ENCODE data around the gene NUBP2. TPM values are rescaled to one million over a fixed set of nuclear protein-coding genes. Genes with fewer than 3 reads are reported as not detected.

The NUBP2 gene
- total RNA-seq, 1 experiment from 2014 or later: 103 TPM

GRCh38 chr16:1757714-1758461, 24.9 kb upstream of the NUBP2 start (continued):
- no peak for TF ChIP-seq TCF7L2 (IDR thresholded peaks at IDR 0.05; ENCODE audit: borderline replicate concordance, extremely low read depth, insufficient read depth, insufficient read length)
- TF ChIP-seq POLR2AphosphoS5 (IDR thresholded peaks at IDR 0.05; ENCODE audit: low read depth, low read length): no peak
- TF ChIP-seq SP1 (IDR thresholded peaks at IDR 0.05; ENCODE audit: low read depth): no peak
- TF ChIP-seq JUND (IDR thresholded peaks at IDR 0.05): no peak
- no peak for TF ChIP-seq CEBPB (IDR thresholded peaks at IDR 0.05; ENCODE audit: low read depth)
- TF ChIP-seq MAX (IDR thresholded peaks at IDR 0.05): no peak
- TF ChIP-seq EZH2 (IDR thresholded peaks at IDR 0.05): no peak

- H3K4me1 ChIP-seq (ENCODE audit: control insufficient read depth in 1 of 2, insufficient read depth in 2 of 2, low read length in 2 of 2): peaks cover 8 to 12% of the 10 kb centered on the region in 2 experiments; a peak in 3 of 4 replicates
- ChIA-PET POLR2A (no interaction called here), CTCF (no interaction called here), RAD21 (ENCODE audit: low non-redundant PET in 1 of 2, low total read pairs in 2 of 2, uncharacterized antibody in 2 of 2, unreplicated experiment in 2 of 2) (no interaction called here)
- TF ChIP-seq TCF7L2 (IDR thresholded peaks at IDR 0.05; ENCODE audit: borderline replicate concordance, extremely low read depth, insufficient read depth, insufficient read length): no peak
- TF ChIP-seq POLR2A (IDR thresholded peaks at IDR 0.05; ENCODE audit: borderline replicate concordance, extremely low read depth, insufficient read depth, insufficient read length): no peak
- no peak for TF ChIP-seq POLR2AphosphoS5 (IDR thresholded peaks at IDR 0.05; ENCODE audit: low read depth, low read length)
- no peak for TF ChIP-seq MAX (IDR thresholded peaks at IDR 0.05)
- no peak for TF ChIP-seq ATF3 (IDR thresholded peaks at IDR 0.05)
- no peak for TF ChIP-seq SP1 (IDR thresholded peaks at IDR 0.05; ENCODE audit: low read depth)
- TF ChIP-seq EGR1 (IDR thresholded peaks at IDR 0.05; ENCODE audit: low read depth): no peak
- TF ChIP-seq ELF1 (IDR thresholded peaks at IDR 0.05; ENCODE audit: borderline replicate concordance, low read depth): no peak
- no peak for TF ChIP-seq EZH2phosphoT487 (IDR thresholded peaks at IDR 0.05; ENCODE audit: borderline replicate concordance)
- TF ChIP-seq SIN3A (IDR thresholded peaks at IDR 0.05; ENCODE audit: low read depth): no peak
- no peak for TF ChIP-seq YY1 (IDR thresholded peaks at IDR 0.05; ENCODE audit: extremely low read depth, insufficient replicate concordance, low read depth, low read length)
- no peak for TF ChIP-seq CBX3 (IDR thresholded peaks at IDR 0.05; ENCODE audit: low read depth)
- TF ChIP-seq JUND (IDR thresholded peaks at IDR 0.05): no peak
- no peak for TF ChIP-seq RAD21 (IDR thresholded peaks at IDR 0.05; ENCODE audit: low read depth)
- no peak for TF ChIP-seq ZNF274 (IDR thresholded peaks at IDR 0.05; ENCODE audit: low read depth, low read length)
- TF ChIP-seq FOSL1 (IDR thresholded peaks at IDR 0.05; ENCODE audit: low read depth): no peak
- no peak for TF ChIP-seq REST (IDR thresholded peaks at IDR 0.05; ENCODE audit: low read depth)
- TF ChIP-seq CEBPB (IDR thresholded peaks at IDR 0.05; ENCODE audit: low read depth): no peak
- no peak for TF ChIP-seq SRF (IDR thresholded peaks at IDR 0.05; ENCODE audit: low read depth)
- H3K4me3 ChIP-seq (replicated peaks in 1 of 2; ENCODE audit: low read depth in 1 of 2, low read length in 2 of 2): no peak overlapping the region
- no peaks in the 10 kb centered on the region for H3K9me3 ChIP-seq (ENCODE audit: control insufficient read depth in 1 of 2, insufficient read depth in 1 of 2, low read depth in 1 of 2, low read length in 2 of 2)
- intact Hi-C loops (cut with micrococcal nuclease): no loop called here
- H3K36me3 ChIP-seq (ENCODE audit: control insufficient read depth in 1 of 2, insufficient read depth in 2 of 2, low read length in 2 of 2): peaks cover 0 to 6% of the 10 kb centered on the region in 2 experiments; a peak in 1 of 4 replicates
- H3K9me2 ChIP-seq (ENCODE audit: insufficient read depth): no peaks in the 10 kb centered on the region
- H3K79me2 ChIP-seq (ENCODE audit: insufficient read depth, low read length): no peaks in the 10 kb centered on the region
- H3K9ac ChIP-seq (ENCODE audit: low read length): no peak overlapping the region
- BruUV-seq (replicated peaks): no TSS peak
- H3K27me3 ChIP-seq (ENCODE audit: insufficient read depth, low read length): no peaks in the 10 kb centered on the region
- no peak overlapping the region for H3K27ac ChIP-seq (ENCODE audit: low read depth, low read length)
- DNase-seq (ENCODE audit: low read depth, low spot score) (no peak), ATAC-seq (no peak)
- H4K20me1 ChIP-seq (ENCODE audit: insufficient read depth): no peaks in the 10 kb centered on the region
- no peak overlapping the region for H2AFZ ChIP-seq (ENCODE audit: low read depth, low read length, poor library complexity, severe bottlenecking)
- H3K4me2 ChIP-seq (ENCODE audit: low read length): no peak overlapping the region
These were observed 23.8 kb upstream of the NUBP2 start for GRCh38 chr16:1758923-1759322.
